WTC11 (cell line): ENCODE measurements around the gene PRR19. TPM values are rescaled to one million over a fixed set of nuclear protein-coding genes. Genes with fewer than 3 reads are reported as not detected.

Experiments used
- ATAC-seq: fragments of 200-7000 bp; cut with Tn5 transposase; 2 replicates; pipeline ENCODE4 v1.10.0; 2021; ENCODE audit warnings: mild to moderate bottlenecking, moderate library complexity
- CTCF ChIA-PET: fragments of 300-600 bp; sonication (Branson Sonifier 250); formaldehyde crosslinking; loops from one replicate; lab custom pipeline; 2021; ENCODE audit warnings: antibody characterized with exemption; lab: Charles Lee
- POLR2A ChIA-PET: fragments of 350-600 bp; sonication (Branson Sonifier 250); formaldehyde crosslinking; loops from one replicate; lab custom pipeline; 2021; ENCODE audit warnings: antibody characterized with exemption; lab: Charles Lee
- DNase-seq: peaks from one replicate; pipeline ENCODE4 v3.0.0; 2021; ENCODE audit warnings: low spot score
- H3K27ac Mint-ChIP-seq: 2 replicates; pipeline ENCODE4 v1.8.0; 2021; ENCODE audit warnings: mixed read lengths
- H3K27me3 Mint-ChIP-seq: 2 replicates; pipeline ENCODE4 v1.8.0; 2021; ENCODE audit warnings: low read depth, mild to moderate bottlenecking, moderate library complexity, mixed read lengths
- H3K36me3 Mint-ChIP-seq: 2 replicates; pipeline ENCODE4 v1.8.0; 2021; ENCODE audit warnings: mixed read lengths
- H3K4me1 Mint-ChIP-seq: 2 replicates; pipeline ENCODE4 v1.8.0; 2022; ENCODE audit warnings: mixed read lengths
- H3K4me3 Mint-ChIP-seq: 2 replicates; pipeline ENCODE4 v1.8.0; 2021; ENCODE audit warnings: mild to moderate bottlenecking, moderate library complexity, mixed read lengths
- H3K9me3 Mint-ChIP-seq: 2 replicates; pipeline ENCODE4 v1.8.0; 2021; ENCODE audit warnings: mixed read lengths
- AR ChIP-seq: fragments of 250-450 bp; sonication (Bioruptor Pico); IDR thresholded peaks from 2 replicates; pipeline ENCODE4 v1.9.0; 2021; ENCODE audit warnings: mild to moderate bottlenecking
- ATF6 ChIP-seq: sonication (generic); formaldehyde crosslinking; IDR thresholded peaks from 2 replicates; pipeline ENCODE4 v1.8.1; 2023; ENCODE audit warnings: mild to moderate bottlenecking, missing genetic modification reagents
- E2F1 ChIP-seq: sonication (generic); formaldehyde crosslinking; IDR thresholded peaks from 2 replicates; pipeline ENCODE4 v1.8.0; 2022; ENCODE audit warnings: mild to moderate bottlenecking, missing genetic modification reagents
- GABPB1 ChIP-seq: sonication (generic); formaldehyde crosslinking; IDR thresholded peaks from 2 replicates; pipeline ENCODE4 v1.8.1; 2023; ENCODE audit warnings: mild to moderate bottlenecking, missing genetic modification reagents
- GTF2I ChIP-seq: fragments of 250-450 bp; sonication (Bioruptor Pico); conservative IDR thresholded peaks from 2 replicates; pipeline ENCODE4 v1.4.0; 2021; ENCODE audit warnings: mild to moderate bottlenecking
- JAZF1 ChIP-seq: fragments of 250-450 bp; sonication (Bioruptor Pico); IDR thresholded peaks from 2 replicates; pipeline ENCODE4 v1.9.0; 2021; ENCODE audit warnings: moderate library complexity, mild to moderate bottlenecking, inconsistent platforms
- MLX ChIP-seq: sonication (generic); formaldehyde crosslinking; IDR thresholded peaks from 2 replicates; pipeline ENCODE4 v1.8.1; 2023; ENCODE audit warnings: mild to moderate bottlenecking, missing genetic modification reagents, moderate library complexity
- NFATC4 ChIP-seq: fragments of 250-450 bp; sonication (Bioruptor Pico); IDR thresholded peaks from 2 replicates; pipeline ENCODE4 v1.9.0; 2021; ENCODE audit warnings: mild to moderate bottlenecking
- NFYB ChIP-seq: sonication (generic); formaldehyde crosslinking; conservative IDR thresholded peaks from 2 replicates; pipeline ENCODE4 v1.8.0; 2022; ENCODE audit warnings: low read depth, missing genetic modification reagents
- NR2C2 ChIP-seq: sonication (generic); formaldehyde crosslinking; IDR thresholded peaks from 2 replicates; pipeline ENCODE4 v1.8.0; 2022; ENCODE audit warnings: mild to moderate bottlenecking, missing genetic modification reagents
- SMAD3 ChIP-seq: sonication (generic); formaldehyde crosslinking; IDR thresholded peaks from 2 replicates; pipeline ENCODE4 v1.8.0; 2022; ENCODE audit warnings: missing genetic modification reagents, mild to moderate bottlenecking, borderline replicate concordance
- SOX15 ChIP-seq: fragments of 250-450 bp; sonication (Bioruptor Pico); IDR thresholded peaks from 2 replicates; pipeline ENCODE4 v1.9.0; 2021; ENCODE audit warnings: mild to moderate bottlenecking
- TP53 ChIP-seq: sonication (generic); formaldehyde crosslinking; IDR thresholded peaks from 2 replicates; pipeline ENCODE4 v1.8.1; 2023; ENCODE audit warnings: mild to moderate bottlenecking, missing genetic modification reagents
- ZNF121 ChIP-seq: sonication (generic); formaldehyde crosslinking; IDR thresholded peaks from 2 replicates; pipeline ENCODE4 v1.8.0; 2023; ENCODE audit warnings: missing genetic modification reagents
- ZNF219 ChIP-seq: sonication (generic); formaldehyde crosslinking; IDR thresholded peaks from 2 replicates; pipeline ENCODE4 v1.8.0; 2023; ENCODE audit warnings: missing genetic modification reagents, mild to moderate bottlenecking, borderline replicate concordance
- ZNF263 ChIP-seq: sonication (generic); formaldehyde crosslinking; IDR thresholded peaks from 2 replicates; pipeline ENCODE4 v1.8.1; 2022; ENCODE audit warnings: low read depth, mild to moderate bottlenecking, moderate library complexity, missing genetic modification reagents
- ZNF281 ChIP-seq: sonication (generic); formaldehyde crosslinking; IDR thresholded peaks from 2 replicates; pipeline ENCODE4 v1.8.0; 2023; ENCODE audit warnings: mild to moderate bottlenecking, missing genetic modification reagents
- total RNA-seq: library from RNA; stranded (reverse); gene quantifications from 3 replicates; pipeline ENCODE4 v1.2.3, GENCODE V29; 2021

The PRR19 gene
- total RNA-seq, 1 experiment from 2014 or later, result 3.7 TPM

- no peak for TF ChIP-seq JAZF1 (CRISPR knock-in tag)
- TF ChIP-seq ZNF219 (CRISPR knock-in tag), result no peak
- no peak for TF ChIP-seq TP53 (CRISPR knock-in tag)
- no peak for TF ChIP-seq NFYB (CRISPR knock-in tag)
- TF ChIP-seq SOX15 (CRISPR knock-in tag), result no peak
- TF ChIP-seq AR (CRISPR knock-in tag), result no peak
- TF ChIP-seq, all 79 proteins: peak for 0
These were observed 25.0 kb downstream of the PRR19 start (continued) for GRCh38 chr19:42326969-42327368.

GRCh38 chr19:42327381-42327780, 25.4 kb downstream of the PRR19 start:
- TF ChIP-seq ATF6 (CRISPR knock-in tag) (no peak), NR2C2 (CRISPR knock-in tag) (no peak), GTF2I (no peak), ZNF281 (CRISPR knock-in tag) (no peak), GABPB1 (CRISPR knock-in tag) (no peak)
- TF ChIP-seq, all 79 proteins: peak for 0
- ChIA-PET CTCF (interaction anchor here (2.0 kb wide), 1 partner anchor 15 kb away, joined by 12 read pairs; no protein-coding TSS in a partner anchor), POLR2A (no interaction called here)
- no peak overlapping the region for H3K27ac Mint-ChIP-seq
- peak overlapping the region; percentile 95 for H3K4me3 Mint-ChIP-seq
- DNase-seq (no peak), ATAC-seq (no peak)
- H3K36me3 Mint-ChIP-seq, result no peaks in the 10 kb centered on the region
- no peaks in the 10 kb centered on the region for H3K9me3 Mint-ChIP-seq
- peaks cover 18% of the 10 kb centered on the region for H3K27me3 Mint-ChIP-seq
- H3K4me1 Mint-ChIP-seq, result peaks cover 27% of the 10 kb centered on the region

- ATAC-seq, result no peak
These were observed 26.2 kb downstream of the PRR19 start for GRCh38 chr19:42328106-42328505.

More at GRCh38 chr19:42328106-42328505, 26.2 kb downstream of the PRR19 start:
- ChIA-PET CTCF (interaction anchor here (0.6 to 2.0 kb wide), 2 partner anchors 15 to 48 kb away, joined by 4 to 12 read pairs; no protein-coding TSS in a partner anchor), POLR2A (no interaction called here)
- Mint-ChIP-seq H3K4me1 (peaks cover 27% of the 10 kb centered on the region), H3K9me3 (no peaks in the 10 kb centered on the region), H3K27me3 (peaks cover 11% of the 10 kb centered on the region), H3K4me3 (no peak overlapping the region), H3K27ac (peak overlapping the region; percentile 18; the same call in 1 of the 2 replicates), H3K36me3 (no peaks in the 10 kb centered on the region)
- TF ChIP-seq NFATC4, result no peak
- TF ChIP-seq ZNF121, result no peak
- TF ChIP-seq SMAD3 (CRISPR knock-in tag), result no peak
- TF ChIP-seq E2F1 (CRISPR knock-in tag), result no peak
- no peak for TF ChIP-seq MLX (CRISPR knock-in tag)
- TF ChIP-seq AR (CRISPR knock-in tag), result no peak
- TF ChIP-seq ZNF263 (CRISPR knock-in tag), result no peak
- no peak for DNase-seq
